Gastrocnemius medialis (tissue), 4 donors: ENCODE results near the gene PSMA1.

Experiments used
- CTCF ChIP-seq, 5 experiments: fragments of 450-650 bp in 3 of 5; fragments of 200-600 bp in 2 of 5; sonication (generic) in 2 of 5; IDR thresholded peaks in 4 of 5; conservative IDR thresholded peaks in 1 of 5; 1 replicate in 4 of 5; 2 replicates in 1 of 5; pipeline ENCODE4 v1.5.1; 2016 to 2019; ENCODE audit warnings: antibody characterized with exemption in 5 of 5, mild to moderate bottlenecking in 3 of 5, moderate library complexity in 3 of 5
- POLR2A ChIP-seq, 2 donors: fragments of 450-650 bp; IDR thresholded peaks; one replicate each; pipeline ENCODE4 v1.6.1; 2017; ENCODE audit warnings: antibody characterized with exemption in 2 of 2, mild to moderate bottlenecking in 2 of 2, moderate library complexity in 2 of 2

GRCh38 chr11:14566331-14567063, 46.3 kb upstream of the PSMA1 start:
- TF ChIP-seq POLR2A (IDR thresholded peaks at IDR 0.05) (no peak), CTCF (IDR thresholded peaks at IDR 0.05 in 4 of 5, conservative IDR thresholded peaks at IDR 0.05 in 1 of 5) (no peak)
